Fibroblast of the aortic adventitia (primary cell): ENCODE results near the gene PSAP. TPM values are rescaled to one million over a fixed set of nuclear protein-coding genes. Genes with fewer than 3 reads are reported as not detected.

Experiments used
- DNase-seq: peaks from one replicate; pipeline ENCODE4 v3.0.0-alpha.2; 2010; ENCODE audit warnings: low read depth
- H3K4me3 ChIP-seq: 2 replicates; pipeline ENCODE4 v1.5.1; 2011; ENCODE audit warnings: low read depth, mild to moderate bottlenecking, control low read depth, low read length, moderate library complexity
- total RNA-seq: library from RNA; depleted of rRNA; stranded (reverse); fragments of >200 nt; gene quantifications from 2 replicates; pipeline ENCODE4 v1.2.3, GENCODE V29; 2012; ENCODE audit warnings: low replicate concordance
- TF ChIP-seq, protein P1 (sequence below): IDR thresholded peaks from 2 replicates; pipeline ENCODE4 v1.5.1; 2011; ENCODE audit warnings: mild to moderate bottlenecking, low read length, control low read depth, inconsistent platforms; ENCODE audit not compliant: insufficient read depth

Gene PSAP
- total RNA-seq, 1 donor = 615 TPM

DNA sequence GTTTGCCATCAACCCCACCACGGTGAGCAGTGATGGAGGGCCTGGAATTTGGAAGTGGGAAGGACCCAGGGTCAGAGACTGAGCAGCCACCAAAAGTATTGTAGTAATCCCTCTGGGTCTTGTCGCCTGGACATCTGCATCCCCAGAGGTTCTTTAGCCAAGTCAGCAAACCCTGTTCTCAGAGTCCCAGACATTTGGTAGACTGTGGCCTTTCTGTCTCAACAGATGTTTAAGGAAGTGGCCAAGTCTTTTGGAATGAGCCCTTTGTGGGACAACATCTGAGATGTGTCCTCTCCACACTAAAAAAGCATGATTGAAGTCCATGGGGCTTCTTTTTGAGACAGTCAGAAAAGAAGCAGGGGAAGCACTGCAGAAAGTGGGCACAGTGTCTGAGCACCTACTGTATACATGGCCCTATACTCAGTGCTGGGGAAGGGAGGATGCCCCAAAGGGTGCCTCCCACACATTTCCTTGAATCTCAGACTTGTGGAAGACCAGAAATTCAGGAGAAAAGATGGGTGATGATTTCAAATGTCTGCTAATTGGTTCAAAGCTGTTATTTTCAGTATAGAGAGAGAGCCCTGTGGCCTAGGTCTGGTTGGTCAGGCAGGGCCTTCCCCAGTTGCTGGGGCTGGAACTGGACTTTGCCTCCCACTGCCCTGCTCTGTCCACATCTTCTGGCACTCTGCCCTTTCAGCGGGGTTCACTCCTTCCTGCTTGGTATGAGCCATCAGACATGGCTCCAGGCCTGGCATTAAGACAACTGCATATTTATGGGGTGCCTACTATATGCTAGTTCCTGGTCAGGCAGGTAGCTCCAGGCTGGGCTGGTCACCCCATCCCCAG, 51.2 kb downstream of the PSAP start:
- TF ChIP-seq, protein P1, sequence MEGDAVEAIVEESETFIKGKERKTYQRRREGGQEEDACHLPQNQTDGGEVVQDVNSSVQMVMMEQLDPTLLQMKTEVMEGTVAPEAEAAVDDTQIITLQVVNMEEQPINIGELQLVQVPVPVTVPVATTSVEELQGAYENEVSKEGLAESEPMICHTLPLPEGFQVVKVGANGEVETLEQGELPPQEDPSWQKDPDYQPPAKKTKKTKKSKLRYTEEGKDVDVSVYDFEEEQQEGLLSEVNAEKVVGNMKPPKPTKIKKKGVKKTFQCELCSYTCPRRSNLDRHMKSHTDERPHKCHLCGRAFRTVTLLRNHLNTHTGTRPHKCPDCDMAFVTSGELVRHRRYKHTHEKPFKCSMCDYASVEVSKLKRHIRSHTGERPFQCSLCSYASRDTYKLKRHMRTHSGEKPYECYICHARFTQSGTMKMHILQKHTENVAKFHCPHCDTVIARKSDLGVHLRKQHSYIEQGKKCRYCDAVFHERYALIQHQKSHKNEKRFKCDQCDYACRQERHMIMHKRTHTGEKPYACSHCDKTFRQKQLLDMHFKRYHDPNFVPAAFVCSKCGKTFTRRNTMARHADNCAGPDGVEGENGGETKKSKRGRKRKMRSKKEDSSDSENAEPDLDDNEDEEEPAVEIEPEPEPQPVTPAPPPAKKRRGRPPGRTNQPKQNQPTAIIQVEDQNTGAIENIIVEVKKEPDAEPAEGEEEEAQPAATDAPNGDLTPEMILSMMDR = no peak
- no peak overlapping the region for H3K4me3 ChIP-seq
- DNase-seq = no peak

DNA sequence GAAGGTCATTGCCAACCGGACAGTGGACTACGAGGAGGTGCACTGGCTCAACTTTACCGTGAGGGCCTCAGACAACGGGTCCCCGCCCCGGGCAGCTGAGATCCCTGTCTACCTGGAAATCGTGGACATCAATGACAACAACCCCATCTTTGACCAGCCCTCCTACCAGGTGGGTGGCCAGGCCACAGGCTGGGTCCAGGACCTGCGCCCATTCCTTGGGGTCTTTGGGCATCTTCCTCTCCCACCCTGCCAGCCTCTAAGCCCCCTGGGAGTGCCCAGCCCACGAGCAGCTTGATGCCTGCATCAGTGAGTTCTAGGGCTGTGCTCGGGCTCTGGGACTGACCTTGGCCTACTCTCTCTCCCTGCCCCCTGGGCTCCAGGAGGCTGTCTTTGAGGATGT, 51.9 kb downstream of the PSAP start:
- TF ChIP-seq, protein P1 = no peak
- no peak for DNase-seq
- no peak overlapping the region for H3K4me3 ChIP-seq

DNA sequence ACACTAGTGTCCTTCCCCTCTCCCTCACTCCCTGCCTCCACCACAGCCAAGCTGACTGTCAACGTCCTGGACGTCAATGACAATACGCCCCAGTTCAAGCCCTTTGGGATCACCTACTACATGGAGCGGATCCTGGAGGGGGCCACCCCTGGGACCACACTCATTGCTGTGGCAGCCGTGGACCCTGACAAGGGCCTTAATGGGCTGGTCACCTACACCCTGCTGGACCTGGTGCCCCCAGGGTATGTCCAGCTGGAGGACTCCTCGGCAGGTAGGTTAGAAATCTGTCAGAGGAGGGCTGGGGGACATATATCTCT, 52.8 kb downstream of the PSAP start:
- TF ChIP-seq, protein P1 = no peak
- H3K4me3 ChIP-seq = no peak overlapping the region
- DNase-seq = no peak

DNA sequence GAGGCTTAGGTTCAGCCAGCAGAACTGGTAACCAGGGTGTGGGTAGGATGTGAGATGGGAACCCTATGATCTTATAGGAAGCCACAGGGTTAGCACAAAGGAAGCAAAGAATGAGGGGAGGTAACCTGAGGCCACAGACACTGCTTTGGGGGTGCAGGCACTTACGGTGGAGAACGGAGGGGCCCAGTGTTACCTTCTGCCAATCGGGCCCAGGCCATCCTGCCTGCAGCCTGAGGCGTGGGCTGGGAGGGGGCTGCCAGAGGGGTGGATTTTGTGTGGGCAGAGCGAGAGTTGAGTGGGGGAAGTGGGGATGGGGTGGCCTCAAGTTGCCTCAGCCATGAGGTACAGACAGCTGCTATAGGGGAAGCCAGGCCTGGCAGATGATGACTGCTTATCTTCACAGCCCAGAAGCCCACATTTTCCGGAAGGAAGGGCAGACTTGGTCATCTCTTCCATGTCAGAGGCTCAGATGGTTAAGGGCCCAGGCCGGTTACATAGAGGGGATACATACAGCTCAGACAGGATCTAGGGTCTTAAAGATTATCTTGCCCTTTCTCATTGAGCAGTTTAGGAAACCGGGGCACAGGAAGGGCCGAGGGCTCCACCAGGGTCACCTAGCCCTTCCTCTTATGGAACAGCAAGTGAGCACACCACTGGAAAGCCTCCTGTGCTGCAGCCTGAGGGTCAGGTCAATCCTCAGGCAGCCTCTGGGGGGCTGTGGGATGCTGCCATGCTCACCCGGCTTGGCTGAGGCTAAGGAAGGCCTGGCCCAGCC, 53.3 kb downstream of the PSAP start:
- TF ChIP-seq, protein P1 = no peak
- DNase-seq = no peak

DNA sequence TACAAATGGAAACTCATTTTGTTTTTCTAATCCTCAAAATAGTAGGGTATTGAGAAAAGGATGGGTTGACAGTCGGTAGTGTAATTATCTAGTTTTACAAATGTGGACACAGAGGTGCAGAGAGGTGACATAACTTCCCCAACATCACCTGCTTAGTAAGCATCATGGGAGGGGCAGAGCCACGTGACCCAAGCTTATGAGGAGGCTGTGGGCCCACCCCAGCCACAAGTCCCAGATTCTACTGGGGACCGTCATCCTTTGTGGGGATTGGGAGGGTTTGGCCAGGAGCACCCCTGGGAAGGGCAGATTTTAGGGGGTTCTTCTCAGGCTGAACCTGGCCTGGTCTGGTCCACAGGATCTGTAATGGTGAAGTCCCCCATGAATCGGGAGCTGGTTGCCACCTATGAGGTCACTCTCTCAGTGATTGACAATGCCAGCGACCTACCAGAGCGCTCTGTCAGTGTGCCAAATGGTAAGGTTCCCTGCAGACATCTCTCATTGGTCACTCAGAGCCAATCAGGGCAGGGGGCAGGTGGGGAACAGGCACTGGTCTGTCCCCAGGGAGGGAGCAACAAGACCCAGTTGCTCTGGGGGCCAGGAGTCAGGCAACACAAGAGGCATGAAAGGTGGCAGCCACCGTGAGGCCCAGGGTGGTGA, 54.2 kb downstream of the PSAP start:
- DNase-seq = no peak
- no peak overlapping the region for H3K4me3 ChIP-seq
- TF ChIP-seq, protein P1 = no peak

More for the DNA sequence above, 53.3 kb downstream of the PSAP start:
- no peak overlapping the region for H3K4me3 ChIP-seq

DNA sequence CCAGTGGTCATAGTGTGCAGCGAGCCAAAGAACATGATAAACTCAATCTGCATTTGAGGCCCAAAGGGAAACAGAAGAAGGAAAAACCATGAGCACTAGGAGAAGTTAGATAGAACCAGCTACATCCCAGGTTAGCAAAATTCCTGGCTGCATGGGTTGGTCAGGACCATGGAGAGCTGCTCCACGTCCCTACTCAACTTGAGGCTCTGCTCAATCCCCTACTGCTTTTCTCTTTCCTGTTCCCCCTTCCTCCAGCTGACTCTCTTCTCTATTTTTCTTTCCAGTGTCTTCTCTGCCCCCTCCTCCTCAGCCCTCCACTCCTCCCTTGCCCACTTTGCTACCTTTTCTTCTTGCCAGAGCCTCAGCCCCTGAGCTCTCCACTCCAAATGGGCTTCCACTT, 55.8 kb downstream of the PSAP start:
- TF ChIP-seq, protein P1 = no peak
- no peak overlapping the region for H3K4me3 ChIP-seq
- DNase-seq = peak; percentile 46
